SIG-M5 treated with dmso at 0.1 percent for 504 hours (cell line): ENCODE measurements around the gene OR4F15.

Experiments used
- DNase-seq: peaks from one replicate; lab custom pipeline; 2025; ENCODE audit not compliant: unreplicated experiment; lab: John Stamatoyannopoulos, UW

Gene OR4F15

DNA sequence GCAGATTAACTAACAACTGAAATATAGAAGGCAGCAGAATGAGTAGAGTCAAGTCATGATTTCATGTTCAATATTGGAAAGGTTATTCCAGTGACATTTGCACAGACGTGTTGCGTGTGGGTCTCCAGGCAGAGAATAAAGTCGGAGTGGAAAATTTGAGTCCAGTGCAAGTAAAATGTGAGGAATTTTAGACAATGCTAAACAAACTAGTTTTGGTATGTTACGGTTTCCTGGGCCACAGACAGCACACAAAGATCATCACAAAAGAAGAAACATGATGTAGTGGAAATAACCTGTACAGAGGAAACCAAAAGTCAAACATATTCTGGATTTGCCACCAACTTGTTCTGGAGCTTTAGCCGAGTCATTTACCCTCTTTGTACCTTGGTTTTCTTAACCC lies 8.3 kb upstream of the OR4F15 start:
- no peak for DNase-seq

DNA sequence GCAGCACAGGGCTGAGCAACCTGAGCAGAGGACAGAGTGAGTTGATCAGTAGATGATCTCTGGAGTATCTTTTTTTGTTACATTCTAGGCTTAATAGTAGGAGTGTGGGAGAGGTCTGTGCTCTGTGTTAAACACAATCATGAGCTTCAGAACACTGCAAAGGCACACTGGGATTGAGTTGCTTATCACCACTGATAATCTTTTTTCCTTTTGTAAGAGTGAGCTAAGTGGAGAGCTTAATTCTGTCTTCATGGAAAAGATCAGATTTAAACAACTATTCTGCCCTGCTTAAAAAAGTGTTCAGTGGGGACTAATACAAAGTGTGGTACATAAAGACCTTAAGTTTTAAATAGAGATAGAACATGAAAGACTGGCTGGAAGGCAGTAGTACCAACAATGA lies 7.6 kb upstream of the OR4F15 start:
- DNase-seq, result no peak

DNA sequence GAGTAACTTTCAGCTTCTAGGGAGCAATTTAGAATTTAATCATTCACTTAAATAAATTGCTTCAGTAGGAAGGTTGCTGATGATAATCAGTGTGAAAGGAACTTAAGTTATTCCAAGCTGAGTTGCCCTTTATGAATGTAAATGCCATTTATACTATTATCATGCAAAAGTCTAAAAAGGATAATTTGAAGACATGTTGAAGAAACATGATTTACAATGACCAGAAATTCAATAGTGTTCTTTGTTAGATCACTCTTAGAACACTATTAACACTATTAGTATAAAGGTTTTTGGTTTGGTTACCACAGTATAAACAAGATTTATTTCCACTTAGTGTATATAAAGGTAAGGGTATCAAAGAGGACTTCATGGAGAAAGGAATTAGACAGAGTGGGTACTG lies 7.1 kb upstream of the OR4F15 start:
- DNase-seq, result no peak

GRCh38 chr15:101805605-101806345 lies 6.2 kb upstream of the OR4F15 start:
- DNase-seq, result no peak

- no peak for DNase-seq
These were observed 4.6 kb upstream of the OR4F15 start for GRCh38 chr15:101807345-101807945.

- DNase-seq, result no peak
These were observed 3.8 kb upstream of the OR4F15 start for GRCh38 chr15:101808201-101808600.

DNA sequence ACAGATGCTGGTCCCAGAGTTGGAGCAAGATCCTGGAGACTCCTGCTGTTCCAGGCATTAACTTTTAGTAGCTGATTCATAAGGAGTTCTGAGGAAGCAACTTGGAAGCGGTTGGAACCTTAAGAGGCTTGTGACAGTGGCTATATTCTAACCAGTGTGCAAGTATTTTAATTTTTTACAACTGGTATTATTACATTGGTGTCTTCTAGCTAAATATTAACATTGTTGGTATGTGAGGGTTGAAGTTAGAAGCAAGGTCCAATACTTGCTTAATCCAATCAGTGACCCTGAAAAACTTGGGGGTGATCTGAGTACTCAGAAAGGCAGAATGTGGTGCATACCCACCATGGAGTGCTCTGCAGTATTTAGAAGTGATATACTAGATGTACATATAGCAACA lies 1.5 kb upstream of the OR4F15 start:
- no peak for DNase-seq

GRCh38 chr15:101810876-101811275 lies 1.1 kb upstream of the OR4F15 start:
- DNase-seq, result no peak

DNA sequence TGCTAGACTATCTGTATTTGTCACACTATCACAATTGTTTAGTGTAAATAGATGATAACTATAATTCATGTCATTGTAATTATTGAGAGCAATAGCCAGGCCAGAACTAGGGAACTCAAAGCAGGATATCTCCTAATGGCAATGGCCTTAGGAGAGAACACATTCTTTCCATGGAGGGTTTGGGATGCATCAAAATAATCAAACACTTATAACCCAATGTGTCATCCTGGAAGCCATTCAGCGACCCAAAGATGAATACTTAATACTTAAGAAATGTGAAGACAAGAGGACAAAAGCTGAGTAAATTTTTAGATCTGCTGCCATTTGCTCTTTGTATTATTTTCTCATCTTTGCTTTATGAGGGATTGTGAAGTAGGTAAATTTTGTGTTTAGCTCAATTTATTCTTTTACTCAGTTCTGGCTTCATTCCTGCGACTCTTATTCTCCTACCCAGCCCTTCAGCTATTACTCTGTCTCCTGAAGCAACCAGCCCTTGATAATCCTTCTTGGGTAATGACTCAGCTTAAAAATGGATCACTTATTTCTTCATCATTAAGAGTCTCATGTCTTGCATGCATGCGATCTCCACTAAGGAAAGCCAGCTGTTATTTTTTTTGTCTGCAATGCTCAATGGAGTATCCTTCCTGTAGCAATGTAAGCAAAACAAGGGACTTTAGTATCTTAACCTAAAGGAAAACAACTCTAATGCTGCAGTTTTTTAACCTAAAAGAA lies 2.0 kb downstream of the OR4F15 start:
- DNase-seq, result no peak

GRCh38 chr15:101820781-101821180 lies 8.8 kb downstream of the OR4F15 start:
- no peak for DNase-seq

DNA sequence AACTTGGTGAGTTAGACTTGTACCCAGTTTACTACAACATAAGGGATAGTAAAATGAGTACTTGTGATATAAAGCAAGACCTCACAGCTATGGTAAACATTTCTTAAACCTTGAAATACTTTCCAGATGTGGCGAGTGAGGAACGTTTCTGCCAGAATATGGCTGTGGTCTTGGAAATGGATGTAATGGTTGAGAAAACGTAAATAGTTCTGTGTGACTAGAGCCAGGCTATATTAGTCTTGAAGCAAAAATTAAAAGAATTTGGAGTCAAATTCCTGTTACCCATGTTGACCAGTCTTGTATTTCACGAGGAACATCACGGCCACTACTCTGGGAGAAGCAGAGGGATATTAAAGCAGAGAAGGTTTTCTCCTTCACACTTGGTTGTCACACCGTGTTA lies 15.3 kb downstream of the OR4F15 start:
- no peak for DNase-seq

DNA sequence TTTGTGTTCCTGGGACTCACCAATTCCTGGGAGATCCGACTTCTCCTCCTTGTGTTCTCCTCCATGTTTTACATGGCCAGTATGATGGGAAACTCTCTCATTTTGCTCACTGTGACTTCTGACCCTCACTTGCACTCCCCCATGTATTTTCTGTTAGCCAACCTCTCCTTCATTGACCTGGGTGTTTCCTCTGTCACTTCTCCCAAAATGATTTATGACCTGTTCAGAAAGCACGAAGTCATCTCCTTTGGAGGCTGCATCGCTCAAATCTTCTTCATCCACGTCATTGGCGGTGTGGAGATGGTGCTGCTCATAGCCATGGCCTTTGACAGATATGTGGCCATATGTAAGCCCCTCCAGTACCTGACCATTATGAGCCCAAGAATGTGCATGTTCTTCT lies 16.8 kb downstream of the OR4F15 start:
- no peak for DNase-seq

DNA sequence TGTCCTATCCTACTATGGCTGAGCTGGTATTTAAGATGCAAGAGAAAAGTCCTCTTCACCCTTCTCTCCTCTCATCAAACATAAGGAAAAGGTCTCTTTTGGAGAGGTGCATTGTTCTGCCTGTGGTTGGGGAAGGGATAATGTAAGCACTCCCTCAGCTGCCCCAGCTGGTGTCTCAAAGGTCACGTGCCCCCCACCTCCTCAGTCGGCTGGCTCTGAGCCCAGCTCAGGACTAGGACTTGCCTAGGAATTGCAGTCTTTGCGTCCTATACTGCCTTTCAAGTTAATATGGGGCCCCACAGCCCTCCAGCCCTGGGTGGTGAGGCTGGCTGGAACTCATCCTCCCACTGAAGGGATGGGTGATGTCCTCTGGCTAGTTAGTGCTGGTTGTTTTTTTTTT lies 29.7 kb downstream of the OR4F15 start:
- DNase-seq, result no peak

- DNase-seq, result no peak
These were observed 32.9 kb downstream of the OR4F15 start for GRCh38 chr15:101844916-101845315.

GRCh38 chr15:101852356-101852755 lies 40.4 kb downstream of the OR4F15 start:
- DNase-seq, result no peak
